ENCODE measurements around the gene CCDC184.

GRCh38 chr12:48164451-48164850, 19.0 kb upstream of the CCDC184 start:
- TF ChIP-seq CTCF (IDR thresholded peaks at IDR 0.05) (no peak), POLR2A (IDR thresholded peaks at IDR 0.05) (no peak), EP300 (IDR thresholded peaks at IDR 0.05) (no peak)
